HG02973 (cell line): ENCODE results near the gene PLEKHG2.

Source experiments
- ATAC-seq: cut with Tn5 transposase; IDR thresholded peaks from one replicate; pipeline ENCODE4 v1.9.1; 2021; ENCODE audit warnings: moderate library complexity; ENCODE audit not compliant: unreplicated experiment

Gene PLEKHG2

DNA sequence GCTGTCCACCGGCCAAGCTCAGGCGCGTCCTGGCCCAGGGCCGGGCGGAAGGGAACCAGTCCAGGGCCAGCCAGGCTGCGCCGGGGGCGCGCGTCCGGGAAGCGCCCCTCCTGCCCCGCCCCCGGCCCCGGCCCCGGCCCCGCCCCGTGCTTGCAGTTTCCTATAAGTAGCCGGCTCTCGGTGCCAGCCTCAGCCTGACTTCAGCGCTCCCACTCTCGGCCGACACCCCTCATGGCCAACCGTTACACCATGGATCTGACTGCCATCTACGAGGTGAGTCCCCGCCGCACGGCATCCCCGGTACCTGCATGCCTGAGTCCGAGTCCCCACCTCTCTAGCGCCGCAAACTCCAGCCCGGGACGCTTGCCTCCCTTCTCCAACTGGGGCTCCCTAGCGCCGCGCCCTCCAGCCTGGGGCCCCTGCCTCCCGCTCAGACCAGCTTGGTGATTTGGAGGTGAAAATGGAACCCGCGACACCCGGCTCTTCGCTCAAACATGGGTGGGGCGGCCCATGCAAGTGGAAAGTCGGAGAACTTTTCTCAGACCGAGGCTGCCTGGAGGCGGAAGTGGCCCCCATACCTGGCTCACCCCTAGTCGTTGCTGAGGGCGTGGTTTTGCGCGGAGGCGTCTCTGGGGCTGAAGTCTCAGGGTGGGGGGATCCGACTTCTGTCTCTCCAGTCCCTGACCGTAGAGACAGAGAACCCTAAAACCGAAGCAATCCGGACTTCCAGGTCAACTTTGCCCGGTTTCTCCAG lies 5.6 kb upstream of the PLEKHG2 start, which contains the start of gene ZFP36:
ZFP36 (plus strand) TSS at position 192 of the 754 bp plus-strand sequence; CDS start at position 250, 58 bp downstream.
- no peak for ATAC-seq

- no peak for ATAC-seq
Observed at GRCh38 chr19:39407410-39407659, 5.1 kb upstream of the PLEKHG2 start.

DNA sequence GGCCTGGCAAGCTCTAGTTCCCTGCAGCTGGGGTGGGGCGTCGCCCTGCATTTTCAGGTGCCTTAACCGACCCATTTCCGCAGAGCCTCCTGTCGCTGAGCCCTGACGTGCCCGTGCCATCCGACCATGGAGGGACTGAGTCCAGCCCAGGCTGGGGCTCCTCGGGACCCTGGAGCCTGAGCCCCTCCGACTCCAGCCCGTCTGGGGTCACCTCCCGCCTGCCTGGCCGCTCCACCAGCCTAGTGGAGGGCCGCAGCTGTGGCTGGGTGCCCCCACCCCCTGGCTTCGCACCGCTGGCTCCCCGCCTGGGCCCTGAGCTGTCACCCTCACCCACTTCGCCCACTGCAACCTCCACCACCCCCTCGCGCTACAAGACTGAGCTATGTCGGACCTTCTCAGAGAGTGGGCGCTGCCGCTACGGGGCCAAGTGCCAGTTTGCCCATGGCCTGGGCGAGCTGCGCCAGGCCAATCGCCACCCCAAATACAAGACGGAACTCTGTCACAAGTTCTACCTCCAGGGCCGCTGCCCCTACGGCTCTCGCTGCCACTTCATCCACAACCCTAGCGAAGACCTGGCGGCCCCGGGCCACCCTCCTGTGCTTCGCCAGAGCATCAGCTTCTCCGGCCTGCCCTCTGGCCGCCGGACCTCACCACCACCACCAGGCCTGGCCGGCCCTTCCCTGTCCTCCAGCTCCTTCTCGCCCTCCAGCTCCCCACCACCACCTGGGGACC lies 4.6 kb upstream of the PLEKHG2 start:
- ATAC-seq = no peak

- no peak for ATAC-seq
Observed at GRCh38 chr19:39408392-39409207, 3.9 kb upstream of the PLEKHG2 start.

DNA sequence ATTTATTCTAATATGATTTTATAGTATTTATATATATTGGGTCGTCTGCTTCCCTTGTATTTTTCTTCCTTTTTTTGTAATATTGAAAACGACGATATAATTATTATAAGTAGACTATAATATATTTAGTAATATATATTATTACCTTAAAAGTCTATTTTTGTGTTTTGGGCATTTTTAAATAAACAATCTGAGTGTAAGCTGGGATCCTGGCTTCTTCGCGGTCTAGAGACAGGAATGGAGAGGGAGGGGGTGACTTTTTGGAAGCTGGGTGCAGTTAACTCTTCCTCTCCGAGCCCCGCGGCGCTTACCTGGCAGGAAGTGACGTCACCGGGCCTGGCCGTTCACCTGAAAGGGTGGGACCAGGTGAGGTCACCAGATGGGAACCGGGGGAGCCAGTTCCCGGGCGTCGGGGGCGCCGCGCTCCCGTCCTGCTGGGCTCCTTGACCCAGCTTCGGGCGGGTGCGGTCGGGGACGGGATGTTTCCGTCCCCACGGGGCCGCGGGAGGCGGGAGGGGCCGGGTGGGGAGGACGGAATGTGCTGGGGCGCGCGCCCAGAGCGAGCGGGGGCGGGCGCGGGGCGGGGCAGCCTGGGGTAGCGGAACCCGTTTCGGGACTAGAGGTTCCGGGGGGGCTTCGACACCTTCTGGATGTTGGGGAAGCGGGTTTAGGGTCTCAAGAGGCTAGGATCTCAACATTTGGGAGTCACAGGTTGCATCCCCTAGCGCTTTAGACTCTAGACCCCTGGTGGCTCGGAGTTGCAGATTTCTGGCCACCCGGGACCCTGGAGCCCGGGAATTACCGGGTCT lies 3.1 kb upstream of the PLEKHG2 start:
- ATAC-seq = no peak

- ATAC-seq = no peak
Observed at GRCh38 chr19:39410017-39410830, 2.2 kb upstream of the PLEKHG2 start.

GRCh38 chr19:39410831-39411080 lies 1.7 kb upstream of the PLEKHG2 start:
- ATAC-seq = no peak

GRCh38 chr19:39411081-39411831 lies 1.2 kb upstream of the PLEKHG2 start:
- ATAC-seq = no peak

- peak; percentile 21 for ATAC-seq
Observed at GRCh38 chr19:39411832-39412099, 703 bp upstream of the PLEKHG2 start.

DNA sequence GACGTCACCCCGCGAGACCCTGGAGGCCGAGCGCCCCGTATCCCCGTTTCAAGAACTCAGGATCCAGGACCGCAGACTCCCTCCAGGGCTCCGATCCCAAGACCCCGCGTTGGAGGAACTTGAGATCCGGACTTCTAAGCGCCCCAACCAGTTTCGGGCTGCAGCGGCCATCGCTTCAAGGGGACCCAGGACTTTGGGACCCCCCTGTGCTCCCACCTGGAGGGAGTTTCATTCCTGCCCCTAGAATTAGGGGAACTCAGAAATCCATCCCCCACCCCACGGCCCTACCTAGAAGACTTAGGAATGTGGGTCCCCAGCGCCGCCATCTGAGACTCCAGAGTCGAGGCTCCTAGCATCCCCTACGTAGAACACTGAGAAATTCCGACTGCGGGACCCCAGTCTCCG lies 400 bp downstream of the PLEKHG2 start:
- ATAC-seq = no peak

GRCh38 chr19:39413272-39413910 lies 922 bp downstream of the PLEKHG2 start:
- no peak for ATAC-seq

GRCh38 chr19:39413911-39414608 lies 1.6 kb downstream of the PLEKHG2 start:
- ATAC-seq = no peak

GRCh38 chr19:39415111-39416046 lies 2.9 kb downstream of the PLEKHG2 start:
- ATAC-seq = no peak

- ATAC-seq = no peak
Observed at GRCh38 chr19:39416152-39417120, 4.0 kb downstream of the PLEKHG2 start.

GRCh38 chr19:39417463-39418181 lies 5.2 kb downstream of the PLEKHG2 start:
- no peak for ATAC-seq

DNA sequence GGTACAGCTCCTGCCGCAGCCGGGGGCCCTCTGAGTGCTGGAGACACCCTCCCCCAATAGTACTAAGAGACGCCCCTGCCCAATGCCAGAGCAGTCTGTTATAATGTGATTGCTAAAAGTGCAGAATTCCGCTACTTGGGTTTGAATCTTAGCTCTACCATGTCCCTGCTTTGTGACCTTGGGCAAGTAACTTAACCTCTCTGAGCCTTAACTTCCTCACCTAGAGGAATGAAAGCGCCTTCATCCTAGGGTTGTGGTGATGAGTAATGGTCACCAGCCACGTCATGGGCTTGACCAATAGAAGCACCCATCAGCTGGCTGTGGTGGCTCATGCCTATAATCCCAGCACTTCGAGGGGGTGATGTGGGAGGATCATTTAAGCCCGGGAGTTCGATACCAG lies 6.5 kb downstream of the PLEKHG2 start:
- no peak for ATAC-seq
